GM12878 (cell line): Measurements from ENCODE around the gene CREB3L1. TPM values are rescaled to one million over a fixed set of nuclear protein-coding genes. Genes with fewer than 3 reads are reported as not detected.
A peak's percentile ranks its signal among the peaks of the same experiment; 100 is the strongest.

Experiments used
- CBX5 ChIP-seq: sonication (generic); IDR thresholded peaks from 2 replicates; pipeline ENCODE4 v1.6.1; 2016; ENCODE audit warnings: low read depth, moderate library complexity, mild to moderate bottlenecking, inconsistent platforms
- CTCF ChIP-seq, 3 experiments: IDR thresholded peaks in 2 of 3; conservative IDR thresholded peaks in 1 of 3; 2 replicates each; pipeline ENCODE4 v1.5.1; 2011; ENCODE audit warnings: low read depth in 3 of 3, low read length in 3 of 3, mild to moderate bottlenecking in 3 of 3, control low read depth in 2 of 3, moderate library complexity in 2 of 3, inconsistent platforms in 1 of 3, mixed read lengths in 1 of 3; ENCODE audit not compliant: control insufficient read depth in 2 of 3, insufficient read depth in 1 of 3; ENCODE audit errors: extremely low read depth in 1 of 3
- CUX1 ChIP-seq: IDR thresholded peaks from 2 replicates; pipeline ENCODE4 v1.6.1; 2012; ENCODE audit warnings: improper control_type of control experiment, low read depth, low read length; ENCODE audit not compliant: insufficient replicate concordance
- EGR1 ChIP-seq, 2 experiments: IDR thresholded peaks; 1 replicate in 1 of 2; 2 replicates in 1 of 2; pipeline ENCODE4 v1.6.1; 2011 to 2012; ENCODE audit warnings: low read depth in 2 of 2, low read length in 2 of 2, borderline replicate concordance in 1 of 2, mild to moderate bottlenecking in 1 of 2, moderate library complexity in 1 of 2
- ELK1 ChIP-seq: IDR thresholded peaks from 2 replicates; pipeline ENCODE4 v1.6.1; 2012; ENCODE audit warnings: low read depth, low read length, improper control_type of control experiment
- ESRRA ChIP-seq: IDR thresholded peaks from 2 replicates; pipeline ENCODE4 v1.6.1; 2012; ENCODE audit warnings: mild to moderate bottlenecking, low read length, improper control_type of control experiment
- GABPA ChIP-seq: IDR thresholded peaks from 2 replicates; pipeline ENCODE4 v1.6.1; 2014; ENCODE audit warnings: antibody characterized with exemption, low read depth, mild to moderate bottlenecking, inconsistent platforms
- IKZF1 ChIP-seq: fragments of 450-650 bp; conservative IDR thresholded peaks from 2 replicates; pipeline ENCODE4 v1.6.1; 2017; ENCODE audit warnings: antibody characterized with exemption, mild to moderate bottlenecking
- IKZF2 ChIP-seq, 2 experiments: fragments of 450-650 bp; IDR thresholded peaks; 2 replicates each; pipeline ENCODE4 v1.6.1; 2017; ENCODE audit warnings: mild to moderate bottlenecking in 2 of 2, moderate library complexity in 2 of 2
- IRF4 ChIP-seq: IDR thresholded peaks from 2 replicates; pipeline ENCODE4 v1.6.1; 2011; ENCODE audit warnings: low read depth, low read length
- JUND ChIP-seq: IDR thresholded peaks from 2 replicates; pipeline ENCODE4 v1.6.1; 2012; ENCODE audit warnings: low read depth, mild to moderate bottlenecking, low read length, improper control_type of control experiment, moderate library complexity
- KLF5 ChIP-seq: fragments of 450-650 bp; IDR thresholded peaks from 2 replicates; pipeline ENCODE4 v1.6.1; 2014; ENCODE audit warnings: mild to moderate bottlenecking; ENCODE audit not compliant: partially characterized antibody
- POLR2AphosphoS5 ChIP-seq: IDR thresholded peaks from 2 replicates; pipeline ENCODE4 v1.6.1; 2011; ENCODE audit warnings: mild to moderate bottlenecking, low read length, inconsistent platforms
- RELA ChIP-seq: fragments of 450-650 bp; IDR thresholded peaks from 2 replicates; pipeline ENCODE4 v1.8.0; 2014; ENCODE audit warnings: borderline replicate concordance; ENCODE audit not compliant: partially characterized antibody
- RFX5 ChIP-seq: IDR thresholded peaks from 2 replicates; pipeline ENCODE4 v1.6.1; 2011; ENCODE audit warnings: low read depth, low read length, improper control_type of control experiment
- SIN3A ChIP-seq: IDR thresholded peaks from 2 replicates; pipeline ENCODE4 v1.6.1; 2012; ENCODE audit warnings: low read depth, low read length, improper control_type of control experiment
- SMAD1 ChIP-seq: fragments of 450-650 bp; IDR thresholded peaks from 2 replicates; pipeline ENCODE4 v1.6.1; 2018; ENCODE audit warnings: mild to moderate bottlenecking, low read depth; ENCODE audit not compliant: partially characterized antibody
- SMC3 ChIP-seq: IDR thresholded peaks from 2 replicates; pipeline ENCODE4 v1.6.1; 2011; ENCODE audit warnings: low read length, improper control_type of control experiment, borderline replicate concordance
- SPI1 ChIP-seq: IDR thresholded peaks from 2 replicates; pipeline ENCODE4 v1.6.1; 2011; ENCODE audit warnings: low read depth, mild to moderate bottlenecking, low read length, moderate library complexity, borderline replicate concordance; ENCODE audit not compliant: insufficient read depth
- TAF1 ChIP-seq: IDR thresholded peaks from 2 replicates; pipeline ENCODE4 v1.6.1; 2011; ENCODE audit warnings: mild to moderate bottlenecking, low read depth, low read length, borderline replicate concordance
- TCF7 ChIP-seq: IDR thresholded peaks from 2 replicates; pipeline ENCODE4 v1.6.1; 2014; ENCODE audit warnings: antibody characterized with exemption, borderline replicate concordance
- ZNF274 ChIP-seq: IDR thresholded peaks from one replicate; pipeline ENCODE4 v1.8.0; 2011; ENCODE audit not compliant: insufficient read length, insufficient read depth
- ZNF622 ChIP-seq: fragments of 450-650 bp; IDR thresholded peaks from 2 replicates; pipeline ENCODE4 v1.6.1; 2017; ENCODE audit warnings: mild to moderate bottlenecking, inconsistent platforms
- ZZZ3 ChIP-seq: IDR thresholded peaks from 2 replicates; pipeline ENCODE4 v1.6.1; 2011; ENCODE audit warnings: low read depth; ENCODE audit not compliant: control insufficient read depth, insufficient read length
- polyA plus RNA-seq, 11 experiments: library from polyadenylated mRNA; depleted of rRNA in 4 of 11; unstranded in 6 of 11; stranded (reverse) in 5 of 11; fragments of >200 nt; fragmentation: Nextera tagmentation in 4 of 11; fragmentation: Illumina TruSeq in 1 of 11; extraction: Ambion mirVana in 4 of 11; extraction: Trizol in 1 of 11; gene quantifications; 1 replicate in 1 of 11; 2 replicates in 10 of 11; pipeline versions ENCODE4 v1.2.1 to v1.2.3, GENCODE V29; 2011 to 2016; ENCODE audit warnings: inconsistent platforms in 2 of 11, missing spikeins in 2 of 11, low read depth in 1 of 11
- total RNA-seq, 4 experiments: library from RNA; depleted of rRNA in 3 of 4; stranded (reverse); fragments of >200 nt in 3 of 4; fragmentation: Illumina TruSeq in 1 of 4; extraction: Trizol in 1 of 4; gene quantifications; 2 replicates each; pipeline versions ENCODE4 v1.2.1 to v1.2.3, GENCODE V29; 2013 to 2021

CREB3L1 gene
- total and polyA plus RNA-seq, 10 of the 15 experiments (the other 5 are each of a cell fraction or from before 2014, with no cell fraction given) = 0.03 to 1.4 (median 0.22) TPM

GRCh38 chr11:46315033-46315738 is 37.7 kb downstream of the CREB3L1 start (continued):
- no peak for TF ChIP-seq TAF1
- TF ChIP-seq ZZZ3 = no peak
- no peak for TF ChIP-seq IKZF1
- TF ChIP-seq SPI1 = peak; percentile 4; the same call in 1 of the 2 replicates
- no peak for TF ChIP-seq CUX1
- no peak for TF ChIP-seq GABPA
- no peak for TF ChIP-seq SMAD1
- TF ChIP-seq ELK1 = no peak
- peak; percentile 80 to 97 (median 97) for TF ChIP-seq CTCF (IDR thresholded peaks at IDR 0.05 in 2 of 3, conservative IDR thresholded peaks at IDR 0.05 in 1 of 3; ENCODE audit: control insufficient read depth in 2 of 3, extremely low read depth in 1 of 3, insufficient read depth in 1 of 3, low read depth in 3 of 3, low read length in 3 of 3)
- TF ChIP-seq IRF4 = no peak
- TF ChIP-seq ZNF622 = no peak
- TF ChIP-seq CBX5 = no peak
- no peak for TF ChIP-seq IKZF2 (IDR thresholded peaks at IDR 0.05)
- no peak for TF ChIP-seq JUND
- TF ChIP-seq SMC3 = peak; percentile 83
- TF ChIP-seq TCF7 = no peak
- TF ChIP-seq RFX5 = no peak
- no peak for TF ChIP-seq EGR1 (IDR thresholded peaks at IDR 0.05; ENCODE audit: borderline replicate concordance in 1 of 2, low read depth in 2 of 2, low read length in 2 of 2)
- no peak for TF ChIP-seq SIN3A
- TF ChIP-seq KLF5 = no peak
- no peak for TF ChIP-seq POLR2AphosphoS5
- no peak for TF ChIP-seq ESRRA
- TF ChIP-seq ZNF274 = no peak
- no peak for TF ChIP-seq RELA
